Neuron (in vitro differentiated cells): ENCODE measurements around the gene MARCHF11.
A peak's percentile ranks its signal among the peaks of the same experiment; 100 is the strongest.

Source experiments
- H2AFZ ChIP-seq: one replicate; pipeline ENCODE4 v1.6.1; 2013; ENCODE audit warnings: low read depth, mild to moderate bottlenecking, inconsistent platforms, low read length, moderate library complexity
- H3K27me3 ChIP-seq: one replicate; pipeline ENCODE4 v1.6.1; 2013; ENCODE audit warnings: low read length; ENCODE audit not compliant: insufficient read depth
- H3K36me3 ChIP-seq: one replicate; pipeline ENCODE4 v1.6.1; 2013; ENCODE audit warnings: low read length; ENCODE audit not compliant: insufficient read depth
- H3K4me1 ChIP-seq: one replicate; pipeline ENCODE4 v1.6.1; 2013; ENCODE audit warnings: low read length; ENCODE audit not compliant: insufficient read depth
- H3K4me3 ChIP-seq: 2 replicates; pipeline ENCODE4 v1.5.1; 2013; ENCODE audit warnings: mild to moderate bottlenecking, low read length, moderate library complexity
- H3K9me3 ChIP-seq: one replicate; pipeline ENCODE4 v1.6.1; 2013; ENCODE audit warnings: low read length

The MARCHF11 gene, protein sequence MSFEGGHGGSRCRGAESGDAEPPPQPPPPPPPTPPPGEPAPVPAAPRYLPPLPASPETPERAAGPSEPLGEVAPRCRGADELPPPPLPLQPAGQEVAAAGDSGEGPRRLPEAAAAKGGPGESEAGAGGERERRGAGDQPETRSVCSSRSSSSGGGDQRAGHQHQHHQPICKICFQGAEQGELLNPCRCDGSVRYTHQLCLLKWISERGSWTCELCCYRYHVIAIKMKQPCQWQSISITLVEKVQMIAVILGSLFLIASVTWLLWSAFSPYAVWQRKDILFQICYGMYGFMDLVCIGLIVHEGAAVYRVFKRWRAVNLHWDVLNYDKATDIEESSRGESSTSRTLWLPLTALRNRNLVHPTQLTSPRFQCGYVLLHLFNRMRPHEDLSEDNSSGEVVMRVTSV

DNA sequence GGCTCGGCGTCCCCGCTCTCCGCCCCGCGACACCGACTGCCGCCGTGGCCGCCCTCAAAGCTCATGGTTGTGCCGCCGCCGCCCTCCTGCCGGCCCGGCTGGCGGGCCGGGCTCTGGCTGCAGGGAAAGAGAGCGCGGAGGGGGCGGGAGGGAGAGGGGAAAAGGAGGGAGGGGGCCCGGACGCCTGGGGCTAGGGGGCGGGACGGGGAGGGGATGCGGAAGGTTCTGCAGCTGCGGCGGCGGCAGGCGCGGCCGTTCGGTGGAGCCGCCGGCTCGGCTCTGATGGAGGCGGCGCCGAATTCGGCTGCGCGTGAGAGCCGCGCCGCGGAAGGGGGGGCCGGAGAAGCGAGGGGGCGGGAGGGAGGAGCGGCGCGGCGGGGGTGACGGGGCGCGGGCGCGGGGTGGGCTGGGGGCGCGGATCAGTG, at the start of gene MARCHF11:
Gene MARCHF11, minus strand, starts transcription at position 281 of the 425 bp plus-strand sequence. Its CDS starts 216 bp downstream, at position 65.
- Histone ChIP-seq H2AFZ (no peak within 1 kb of the TSS), H3K4me1 (peaks cover 2% of the 10 kb centered on the region), H3K9me3 (no peaks in the 10 kb centered on the region), H3K4me3 (peak within 1 kb of the TSS; percentile 40), H3K27me3 (peaks cover 24% of the 10 kb centered on the region), H3K36me3 (no peaks in the 10 kb centered on the region)

DNA sequence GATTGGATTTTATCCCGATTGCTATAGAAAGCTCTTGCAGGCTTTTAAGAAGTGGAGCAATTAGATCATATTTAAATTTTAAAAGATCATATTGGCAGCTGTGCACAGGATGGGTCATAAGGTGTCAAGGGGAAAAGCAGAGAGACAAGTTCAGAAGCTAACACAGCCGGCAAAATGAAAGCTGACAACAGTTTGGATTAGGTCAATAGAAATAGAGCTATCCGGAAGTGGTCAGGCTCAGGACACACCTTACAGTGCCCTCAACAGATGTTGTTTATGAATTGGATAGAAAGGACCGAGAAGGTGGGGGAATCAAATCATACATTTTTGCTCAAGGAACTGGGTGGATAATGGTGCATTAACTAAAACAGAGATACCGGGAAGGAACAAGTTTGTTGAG, 46.3 kb upstream of the MARCHF11 start:
- Histone ChIP-seq H3K4me1 (no peaks in the 10 kb centered on the region), H3K9me3 (no peaks in the 10 kb centered on the region), H3K36me3 (no peaks in the 10 kb centered on the region), H2AFZ (no peak overlapping the region), H3K4me3 (no peak overlapping the region), H3K27me3 (no peaks in the 10 kb centered on the region)

DNA sequence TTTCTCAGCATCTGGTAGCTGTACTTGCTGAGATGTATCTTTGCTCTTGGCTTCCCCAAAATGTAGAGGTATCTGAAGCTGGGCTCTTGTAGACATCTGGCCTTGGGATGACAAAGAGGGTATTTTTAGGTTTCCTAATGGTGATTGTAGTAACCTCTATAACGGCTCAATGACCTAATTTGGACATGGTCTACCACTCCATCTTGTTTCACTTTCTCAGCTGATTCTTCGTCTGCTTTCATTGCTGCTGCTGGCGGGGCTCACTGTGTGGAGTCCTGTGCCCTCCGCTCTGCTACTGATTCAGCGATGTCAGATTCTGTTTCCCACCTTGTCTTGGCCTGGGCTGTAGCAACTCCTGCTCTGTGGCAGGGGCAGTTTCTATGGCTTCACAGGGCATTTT, 12.7 kb upstream of the MARCHF11 start:
- Histone ChIP-seq H3K36me3 (no peaks in the 10 kb centered on the region), H3K4me3 (no peak overlapping the region), H3K9me3 (no peaks in the 10 kb centered on the region), H3K4me1 (no peaks in the 10 kb centered on the region), H3K27me3 (no peaks in the 10 kb centered on the region), H2AFZ (no peak overlapping the region)

DNA sequence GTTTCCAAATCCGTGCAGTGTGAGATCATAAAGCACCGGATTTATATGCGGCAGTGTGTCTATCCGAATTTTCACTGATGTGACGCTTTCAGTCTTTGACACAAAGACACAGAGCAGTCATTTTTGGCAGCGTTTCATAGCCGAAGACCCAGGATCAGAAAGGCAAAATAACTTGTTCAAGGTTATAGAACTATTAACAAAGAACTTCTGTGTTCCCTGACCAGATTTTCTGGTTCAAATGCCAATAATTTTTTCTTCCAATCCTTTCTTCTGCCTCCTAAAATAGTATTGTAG, 1.1 kb upstream of the MARCHF11 start:
- H3K36me3 ChIP-seq = no peaks in the 10 kb centered on the region
- no peaks in the 10 kb centered on the region for H3K9me3 ChIP-seq
- no peak overlapping the region for H2AFZ ChIP-seq
- no peak overlapping the region for H3K4me3 ChIP-seq
- H3K27me3 ChIP-seq = peaks cover 24% of the 10 kb centered on the region
- peaks cover 2% of the 10 kb centered on the region for H3K4me1 ChIP-seq

DNA sequence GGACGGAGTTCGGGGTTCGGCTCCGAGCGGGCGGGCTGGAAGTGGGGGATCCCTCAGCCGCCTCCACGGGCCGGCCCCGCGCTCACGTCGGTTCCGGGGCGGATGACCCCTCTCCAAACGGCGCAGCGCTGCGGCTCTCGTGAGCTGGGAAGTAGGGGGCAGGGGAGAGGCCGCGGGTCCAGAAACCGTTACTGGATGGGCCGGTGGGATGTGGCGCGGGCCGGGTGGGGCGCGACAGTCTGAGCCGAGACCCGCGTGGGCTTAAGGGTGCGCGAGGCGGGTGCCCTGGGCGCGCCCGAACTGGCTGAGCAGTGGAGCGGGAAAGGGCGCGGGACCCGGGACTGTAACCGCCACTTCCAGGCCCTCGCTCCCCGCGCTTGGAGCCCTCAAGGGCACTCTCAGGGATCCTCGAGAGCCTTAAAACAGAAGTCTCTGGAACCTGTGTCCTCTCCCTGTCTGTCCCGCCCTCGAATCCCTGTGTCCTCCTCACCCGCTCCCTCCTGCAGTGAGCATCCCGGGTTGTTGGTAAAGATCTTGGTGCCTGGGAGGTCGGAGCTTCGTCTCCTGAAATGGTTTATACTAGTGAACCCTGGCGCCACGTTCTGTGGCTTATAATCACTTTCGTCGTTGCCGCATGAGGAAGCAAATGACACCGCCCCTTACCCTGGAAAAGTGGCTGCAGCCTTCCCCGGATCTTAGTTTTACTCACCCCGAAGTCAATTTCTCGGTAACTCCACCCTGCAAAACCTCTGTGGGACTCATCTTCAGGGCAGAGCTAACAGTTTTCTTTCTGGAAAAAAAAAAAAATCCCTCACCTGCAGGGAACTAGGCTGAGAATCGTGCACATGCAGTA, 571 bp upstream of the MARCHF11 start:
- H2AFZ ChIP-seq = no peak overlapping the region
- no peaks in the 10 kb centered on the region for H3K9me3 ChIP-seq
- H3K4me1 ChIP-seq = peaks cover 2% of the 10 kb centered on the region
- peaks cover 24% of the 10 kb centered on the region for H3K27me3 ChIP-seq
- H3K36me3 ChIP-seq = no peaks in the 10 kb centered on the region
- peak overlapping the region; percentile 29 for H3K4me3 ChIP-seq

DNA sequence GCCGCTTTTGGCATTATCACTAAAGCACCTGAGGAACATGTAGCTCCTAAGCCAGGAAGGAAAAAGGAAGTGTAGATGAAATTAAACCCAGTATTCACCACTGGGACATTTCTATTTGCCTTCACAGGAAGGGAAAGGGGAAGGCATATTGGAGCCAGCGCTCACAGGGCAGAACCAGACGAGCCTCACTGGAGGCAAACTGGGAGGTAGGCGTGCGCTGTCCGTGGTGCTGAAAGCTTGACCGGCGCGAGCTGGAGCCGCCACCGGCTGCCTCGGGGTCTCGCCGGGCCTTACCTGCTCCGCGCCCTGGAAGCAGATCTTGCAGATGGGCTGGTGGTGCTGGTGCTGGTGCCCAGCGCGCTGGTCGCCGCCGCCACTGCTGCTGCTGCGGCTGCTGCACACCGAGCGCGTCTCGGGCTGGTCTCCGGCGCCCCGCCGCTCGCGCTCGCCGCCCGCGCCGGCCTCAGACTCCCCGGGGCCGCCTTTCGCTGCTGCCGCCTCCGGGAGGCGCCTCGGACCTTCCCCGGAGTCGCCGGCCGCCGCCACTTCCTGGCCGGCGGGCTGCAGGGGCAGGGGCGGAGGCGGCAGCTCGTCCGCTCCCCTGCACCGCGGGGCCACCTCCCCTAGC, 732 bp downstream of the MARCHF11 start:
- H2AFZ ChIP-seq = no peak overlapping the region
- H3K27me3 ChIP-seq = peaks cover 25% of the 10 kb centered on the region
- no peaks in the 10 kb centered on the region for H3K36me3 ChIP-seq
- H3K4me1 ChIP-seq = peaks cover 2% of the 10 kb centered on the region
- no peaks in the 10 kb centered on the region for H3K9me3 ChIP-seq
- H3K4me3 ChIP-seq = peak overlapping the region; percentile 40

DNA sequence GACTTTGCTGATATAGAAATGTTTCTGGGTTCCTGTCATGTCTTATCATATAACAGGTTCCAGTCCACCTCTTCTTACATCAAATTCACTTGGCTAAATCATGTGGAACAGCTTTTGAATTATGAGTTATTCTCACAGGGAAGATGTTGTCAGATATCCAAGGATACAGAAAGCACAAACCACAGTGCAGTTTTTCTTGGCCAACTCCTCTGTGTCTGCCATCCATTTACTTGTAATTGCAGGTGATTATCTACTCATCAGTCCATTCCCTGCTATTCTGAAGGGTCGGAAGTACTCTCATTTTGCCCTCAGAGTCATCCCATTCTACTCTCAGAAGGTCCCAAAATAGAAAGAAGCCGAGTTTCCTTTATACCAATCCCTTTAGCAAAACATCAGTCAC, 10.0 kb downstream of the MARCHF11 start:
- Histone ChIP-seq H3K27me3 (peaks cover 8% of the 10 kb centered on the region), H2AFZ (no peak overlapping the region), H3K4me1 (no peaks in the 10 kb centered on the region), H3K4me3 (no peak overlapping the region), H3K9me3 (no peaks in the 10 kb centered on the region), H3K36me3 (no peaks in the 10 kb centered on the region)

DNA sequence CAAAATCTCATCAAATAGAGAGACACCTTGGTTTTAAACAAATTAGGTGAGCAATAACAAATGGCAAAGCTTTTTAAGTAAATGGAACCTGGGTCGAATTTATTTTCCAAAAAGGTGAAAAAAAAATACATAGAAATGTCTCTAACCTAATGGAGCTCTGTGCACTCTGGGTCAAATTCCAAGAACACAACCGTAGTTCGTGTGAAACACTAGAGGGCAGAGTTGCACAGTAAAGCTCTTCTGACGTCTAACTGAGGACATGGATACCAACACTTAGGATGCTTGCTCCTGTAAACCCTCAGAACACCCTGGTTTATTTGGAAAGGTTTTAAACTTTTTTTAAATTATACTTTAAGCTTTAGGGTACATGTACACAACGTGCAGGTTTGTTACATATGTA, 18.9 kb downstream of the MARCHF11 start:
- Histone ChIP-seq H3K9me3 (no peaks in the 10 kb centered on the region), H3K27me3 (no peaks in the 10 kb centered on the region), H3K4me3 (no peak overlapping the region), H3K4me1 (no peaks in the 10 kb centered on the region), H2AFZ (no peak overlapping the region), H3K36me3 (no peaks in the 10 kb centered on the region)

DNA sequence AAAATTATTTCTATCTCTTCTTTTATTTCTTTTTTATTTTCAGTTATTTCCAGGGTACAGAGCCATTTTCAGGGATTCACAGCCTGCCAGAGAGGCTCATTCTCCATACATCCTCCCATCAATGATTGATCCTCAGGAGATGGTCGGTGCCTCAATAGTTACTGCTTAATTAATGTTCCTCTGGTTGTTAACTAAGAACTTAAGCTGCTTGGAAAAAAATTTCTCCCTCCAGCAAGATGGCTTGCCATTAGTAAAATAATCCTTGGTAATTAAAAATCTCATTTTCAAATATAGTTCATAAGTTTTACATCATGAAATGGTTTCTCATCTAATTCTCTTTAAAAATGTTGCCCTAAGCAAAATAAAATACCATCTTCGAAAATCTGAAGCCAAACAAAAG, 20.0 kb downstream of the MARCHF11 start:
- Histone ChIP-seq H3K4me1 (no peaks in the 10 kb centered on the region), H3K9me3 (no peaks in the 10 kb centered on the region), H3K27me3 (no peaks in the 10 kb centered on the region), H3K36me3 (no peaks in the 10 kb centered on the region), H3K4me3 (no peak overlapping the region), H2AFZ (no peak overlapping the region)

DNA sequence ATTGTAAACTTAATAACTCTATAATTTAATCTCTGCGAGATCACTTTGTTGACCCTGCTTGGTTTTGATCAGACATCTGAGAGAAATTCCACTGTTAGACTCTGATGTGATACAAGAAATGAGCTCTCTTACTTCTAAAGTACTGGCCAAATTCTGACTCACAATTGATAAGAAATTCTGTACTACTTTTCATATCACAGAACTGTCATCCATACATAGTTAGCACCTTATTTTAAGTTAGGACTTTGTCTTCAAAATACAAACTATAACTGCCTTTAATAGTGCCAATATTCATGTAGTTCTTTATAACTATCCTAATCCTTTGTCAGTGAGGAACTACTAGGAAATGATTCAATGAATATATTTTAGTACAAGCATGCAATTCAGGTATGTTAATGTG, 23.4 kb downstream of the MARCHF11 start:
- Histone ChIP-seq H3K27me3 (no peaks in the 10 kb centered on the region), H3K4me3 (no peak overlapping the region), H2AFZ (no peak overlapping the region), H3K9me3 (no peaks in the 10 kb centered on the region), H3K4me1 (no peaks in the 10 kb centered on the region), H3K36me3 (no peaks in the 10 kb centered on the region)

DNA sequence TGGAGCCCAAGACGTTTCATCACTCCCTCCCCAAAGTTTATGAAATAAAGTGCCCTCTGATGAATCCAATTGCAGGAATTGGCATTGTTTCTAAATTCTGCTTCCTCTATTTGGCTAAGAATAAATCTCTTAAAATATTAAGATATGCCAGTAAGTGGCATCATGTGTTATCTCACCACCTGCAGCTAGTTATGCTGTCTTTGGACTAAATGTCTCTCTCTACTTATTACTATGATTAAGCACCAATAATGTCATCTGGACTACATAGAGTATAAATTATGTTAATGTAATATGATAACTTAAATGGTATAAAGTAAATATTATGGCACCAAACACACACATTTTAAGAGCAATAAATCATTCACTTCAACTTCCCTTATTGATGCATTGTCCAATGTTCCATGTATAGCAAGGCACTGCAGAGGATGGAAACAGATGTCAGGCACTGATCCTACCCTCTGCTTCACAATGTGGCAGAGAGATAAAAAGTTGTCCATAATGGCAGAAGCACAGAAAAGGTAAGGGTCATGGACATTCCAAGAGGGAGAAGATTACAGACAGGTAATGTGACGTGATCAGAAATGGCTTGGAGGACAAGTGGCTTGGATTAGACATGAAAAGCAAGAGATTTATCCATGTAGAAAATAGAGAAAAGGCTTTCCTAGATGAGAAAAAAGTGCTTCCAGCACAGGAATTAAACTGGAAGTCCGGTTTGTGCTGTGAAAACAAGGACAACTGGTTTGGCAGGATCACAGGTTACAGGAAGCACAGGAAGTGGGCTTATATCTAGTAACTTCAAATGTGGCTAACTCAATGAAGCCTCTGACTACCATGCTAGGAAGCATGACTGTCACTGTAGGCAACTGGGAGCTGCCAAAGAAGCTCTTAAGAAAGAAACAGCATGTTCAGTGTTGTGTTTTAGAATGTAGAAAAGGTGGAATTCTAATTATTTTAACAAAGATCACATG, 26.7 kb downstream of the MARCHF11 start:
- no peaks in the 10 kb centered on the region for H3K27me3 ChIP-seq
- H3K4me1 ChIP-seq = no peaks in the 10 kb centered on the region
- H3K4me3 ChIP-seq = no peak overlapping the region
- H2AFZ ChIP-seq = no peak overlapping the region
- H3K36me3 ChIP-seq = no peaks in the 10 kb centered on the region
- H3K9me3 ChIP-seq = no peaks in the 10 kb centered on the region

DNA sequence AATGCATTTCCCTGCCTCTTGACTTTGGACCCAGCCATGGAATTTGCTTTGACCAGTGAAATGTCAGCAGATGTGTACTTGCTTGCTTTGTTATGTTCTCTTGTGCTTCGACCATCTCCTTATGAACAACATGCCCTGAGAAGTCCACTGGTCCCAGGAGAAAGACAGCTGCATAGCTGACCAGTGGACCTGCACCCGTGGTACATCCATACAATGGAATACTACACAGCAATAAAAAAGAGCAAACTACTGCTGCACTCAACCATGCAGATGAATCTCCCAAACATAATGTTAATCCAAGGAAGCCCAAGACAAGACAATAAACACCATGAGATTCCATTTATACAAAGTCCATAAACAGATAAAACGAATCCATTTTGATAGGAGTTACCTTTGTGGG, 30.0 kb downstream of the MARCHF11 start:
- no peaks in the 10 kb centered on the region for H3K36me3 ChIP-seq
- no peak overlapping the region for H2AFZ ChIP-seq
- H3K9me3 ChIP-seq = no peaks in the 10 kb centered on the region
- H3K4me1 ChIP-seq = no peaks in the 10 kb centered on the region
- no peak overlapping the region for H3K4me3 ChIP-seq
- H3K27me3 ChIP-seq = no peaks in the 10 kb centered on the region
